GM19452 (cell line): ENCODE measurements around the gene NPBWR2.
"Not testable (repeated sequence)": the region's sequence is repeated elsewhere in the genome, so short reads cannot be mapped to it uniquely, and the experiment has no call there.

Source experiments
- ATAC-seq: cut with Tn5 transposase; IDR thresholded peaks from one replicate; pipeline ENCODE4 v1.9.1; 2021; ENCODE audit not compliant: unreplicated experiment

NPBWR2 gene

GRCh38 chr20:64119681-64120341, 12.4 kb upstream of the NPBWR2 start:
- no peak for ATAC-seq

DNA sequence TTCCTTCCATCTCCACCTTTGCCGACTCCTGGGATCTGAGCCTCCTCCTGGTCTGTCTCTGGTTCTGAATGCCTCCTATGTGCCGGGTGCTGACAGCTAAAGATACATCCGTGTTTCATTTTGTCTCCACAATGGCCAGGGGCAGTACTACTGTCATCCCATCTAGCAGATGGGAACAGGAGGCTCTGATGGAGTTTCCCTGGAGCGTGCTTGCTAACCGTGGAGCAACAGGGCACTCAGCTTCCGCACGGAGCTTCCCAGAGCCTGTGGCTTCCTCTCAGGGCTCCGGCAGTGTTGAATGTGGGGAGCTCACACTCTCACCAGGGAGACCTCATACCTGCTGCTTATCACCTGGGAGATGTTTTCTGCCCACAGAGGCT, 11.9 kb upstream of the NPBWR2 start:
- no peak for ATAC-seq

- ATAC-seq, result not testable (repeated sequence)
These were observed 10.0 kb upstream of the NPBWR2 start for GRCh38 chr20:64117432-64117777.

- ATAC-seq, result no peak
These were observed 9.4 kb upstream of the NPBWR2 start for GRCh38 chr20:64116541-64117431.

GRCh38 chr20:64116016-64116415, 8.7 kb upstream of the NPBWR2 start:
- ATAC-seq, result no peak

DNA sequence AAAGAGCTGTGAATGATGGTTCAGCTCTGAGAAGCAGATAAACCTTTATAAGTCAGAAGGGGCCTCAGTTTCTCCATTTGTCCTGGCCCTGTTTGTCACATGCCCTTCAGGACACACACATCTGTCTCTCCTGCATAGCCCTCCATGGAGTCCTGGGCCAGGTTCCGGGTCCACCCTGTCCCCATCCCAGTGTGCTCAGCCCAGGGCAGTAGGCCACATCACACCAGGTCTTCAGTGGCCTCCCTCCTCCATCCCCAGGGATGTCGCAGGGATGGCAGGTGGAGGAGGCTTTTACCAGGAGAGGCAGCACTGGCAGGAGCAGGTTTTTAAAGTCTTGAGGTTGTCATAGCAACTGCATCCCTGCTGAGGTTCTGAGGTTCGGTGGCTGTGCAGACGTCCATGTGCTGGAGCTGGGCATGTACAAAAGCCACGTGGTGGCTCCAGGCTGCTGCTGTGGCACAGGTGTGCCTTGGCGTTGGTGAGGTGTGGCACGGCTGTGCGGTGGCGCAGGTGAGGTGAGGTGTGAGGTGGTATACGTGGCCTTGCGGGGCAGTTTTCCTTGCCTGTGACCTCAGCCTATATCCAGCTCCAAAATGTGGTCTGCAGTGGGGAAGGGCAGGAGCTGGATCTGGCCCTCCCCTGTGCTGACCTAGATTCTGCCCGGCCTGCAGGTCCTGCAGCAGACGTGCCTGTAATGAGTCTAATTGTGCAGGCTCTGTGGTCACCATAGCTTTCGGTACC, 8.0 kb upstream of the NPBWR2 start:
- ATAC-seq, result no peak

GRCh38 chr20:64114356-64114971, 7.1 kb upstream of the NPBWR2 start:
- no peak for ATAC-seq

DNA sequence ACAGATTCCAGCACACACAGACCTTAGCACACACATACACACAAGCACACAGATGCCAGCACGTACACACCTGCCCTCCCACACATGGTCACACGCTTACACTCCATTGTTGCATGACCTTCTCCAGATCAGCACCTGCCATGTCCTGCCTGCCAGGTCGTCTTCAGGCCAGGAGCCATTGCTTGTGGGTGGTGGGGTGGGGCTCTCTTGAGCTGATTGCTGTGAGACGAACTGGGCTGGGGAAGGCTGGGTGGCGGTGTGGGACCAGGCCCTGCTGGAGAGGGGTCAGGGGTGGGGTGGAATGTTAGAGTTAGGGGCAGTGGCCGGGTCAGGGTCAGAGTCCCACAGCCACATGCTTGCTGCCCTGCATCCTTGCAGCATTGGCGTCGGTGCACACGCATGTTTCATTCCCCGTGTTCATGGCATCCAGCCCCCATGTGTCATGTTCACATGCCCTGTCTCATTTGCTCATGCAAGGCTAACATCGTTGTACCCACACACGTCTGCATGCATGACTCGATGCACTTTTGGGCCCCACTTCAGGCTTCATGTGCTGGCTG, 6.5 kb upstream of the NPBWR2 start:
- no peak for ATAC-seq

DNA sequence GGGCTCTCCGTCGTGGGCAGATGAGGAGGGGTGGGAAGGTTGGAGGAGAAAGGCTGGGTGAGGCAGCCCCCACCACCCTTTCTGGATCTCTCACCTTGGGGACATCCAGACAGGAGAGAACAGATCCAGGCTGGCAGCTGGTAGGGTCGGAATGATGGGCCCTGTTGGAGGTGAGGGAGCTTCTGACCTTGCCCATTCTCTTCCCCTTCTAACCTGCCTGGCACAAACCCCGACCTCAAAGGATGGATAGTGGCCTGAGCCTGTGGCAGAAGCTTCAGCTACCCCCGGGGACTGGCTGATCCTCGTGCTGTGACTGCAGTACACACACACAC, 6.0 kb upstream of the NPBWR2 start:
- ATAC-seq, result no peak

DNA sequence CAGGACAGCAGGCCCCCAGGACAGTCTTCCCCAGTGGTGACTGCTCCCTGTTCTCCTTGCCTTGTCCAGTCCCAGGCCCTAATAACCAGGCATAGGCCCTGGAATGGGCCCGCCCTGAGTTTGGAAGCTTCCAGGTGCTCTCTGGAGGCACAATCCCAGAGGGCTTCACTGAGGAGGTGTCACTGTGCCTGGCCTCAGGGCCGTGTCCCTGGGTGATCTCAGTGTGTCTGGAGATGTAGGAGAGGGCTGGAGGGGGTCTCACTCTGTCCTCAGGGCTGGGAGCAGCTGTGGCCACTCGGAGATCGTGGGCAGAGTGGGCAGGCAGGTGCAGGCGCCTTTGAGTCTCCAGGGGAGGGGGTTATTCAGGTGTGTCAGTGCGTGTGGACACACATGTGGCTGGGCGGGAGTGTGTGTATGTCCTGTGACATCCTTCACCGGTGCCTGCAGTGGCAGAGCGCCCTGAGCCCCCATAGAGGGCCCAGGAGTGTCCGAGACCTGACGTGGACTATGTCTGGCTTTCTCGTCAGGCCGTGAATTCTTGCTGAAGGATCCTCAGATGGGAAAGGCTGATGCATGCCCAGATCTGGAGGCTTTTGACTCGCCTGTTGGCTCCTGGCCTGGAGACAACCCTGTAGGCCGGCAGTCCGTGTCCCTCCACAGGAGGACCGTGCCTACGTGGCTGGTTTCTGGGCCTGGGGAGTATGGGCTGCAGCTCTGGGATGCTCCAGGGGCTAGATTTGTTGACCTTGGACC, 5.5 kb upstream of the NPBWR2 start:
- no peak for ATAC-seq

DNA sequence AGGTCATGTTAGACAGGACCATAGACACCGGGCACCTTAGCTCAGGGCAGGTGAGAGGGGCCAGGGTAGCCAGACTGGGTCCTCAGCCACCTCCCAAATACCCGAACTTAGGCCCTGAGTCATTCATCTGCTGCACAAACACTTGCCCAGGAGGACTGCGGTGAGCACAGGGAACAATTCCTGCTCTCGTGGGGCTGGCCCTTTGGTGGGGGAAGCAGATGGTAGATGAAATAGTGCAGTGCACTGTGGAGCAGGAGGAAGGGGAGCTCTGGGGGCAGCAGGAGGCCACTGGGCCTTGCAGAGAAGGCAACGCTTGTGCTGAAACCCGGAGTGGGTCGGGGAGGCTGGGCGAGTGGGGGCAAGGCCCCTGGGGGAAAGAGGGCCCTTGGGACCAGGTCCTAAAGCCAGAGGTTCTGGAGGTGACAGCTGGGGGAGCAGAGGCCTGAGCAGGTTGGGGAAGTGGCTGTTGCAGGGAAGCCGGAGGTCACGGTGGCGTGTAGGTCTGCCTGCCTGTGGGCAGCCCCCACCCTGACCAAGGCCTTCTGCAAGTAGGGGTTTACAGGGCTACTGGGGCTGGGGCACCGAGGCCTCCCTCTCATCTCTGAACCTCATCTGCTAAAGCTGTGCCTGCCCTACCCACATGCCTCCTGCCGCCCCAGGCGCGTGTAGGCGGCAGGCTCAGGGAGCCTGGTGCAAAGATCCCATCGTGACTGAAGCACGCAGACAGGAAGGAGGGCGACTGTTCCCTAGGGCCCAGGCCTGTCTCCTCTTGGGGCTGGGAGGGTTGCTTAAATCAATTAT, 4.7 kb upstream of the NPBWR2 start:
- ATAC-seq, result no peak

DNA sequence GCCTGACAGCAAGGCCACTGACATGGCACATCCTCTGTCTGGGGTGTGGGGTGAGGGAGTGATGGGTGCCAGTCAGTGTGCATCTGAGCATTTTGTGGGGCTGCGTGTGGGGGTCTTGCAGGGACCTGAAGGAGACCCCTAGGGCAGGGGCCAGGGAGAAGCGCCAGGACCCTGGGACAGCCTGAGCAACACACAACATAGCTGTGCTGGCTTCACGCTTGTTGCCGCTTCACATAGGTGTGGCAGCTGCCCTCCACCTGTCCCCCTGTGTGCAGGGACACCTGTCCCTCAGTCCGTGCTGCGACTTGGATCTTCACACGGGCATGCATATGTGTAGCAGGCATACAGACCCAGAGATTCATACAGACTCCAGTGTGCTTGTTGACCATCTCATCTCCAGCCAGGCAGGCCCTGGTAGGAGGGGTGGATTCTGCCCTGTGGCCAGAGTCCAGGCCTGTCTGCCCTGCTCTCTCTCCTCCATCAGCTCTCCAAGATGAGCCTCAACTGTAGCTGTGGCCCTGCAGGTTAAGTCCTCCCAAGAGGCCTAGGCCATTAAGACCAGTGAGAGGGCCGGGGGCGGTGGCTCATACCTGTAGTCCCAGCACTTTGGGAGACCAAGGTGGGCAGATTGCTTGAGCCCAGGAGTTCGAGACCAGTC, 3.2 kb upstream of the NPBWR2 start:
- no peak for ATAC-seq

DNA sequence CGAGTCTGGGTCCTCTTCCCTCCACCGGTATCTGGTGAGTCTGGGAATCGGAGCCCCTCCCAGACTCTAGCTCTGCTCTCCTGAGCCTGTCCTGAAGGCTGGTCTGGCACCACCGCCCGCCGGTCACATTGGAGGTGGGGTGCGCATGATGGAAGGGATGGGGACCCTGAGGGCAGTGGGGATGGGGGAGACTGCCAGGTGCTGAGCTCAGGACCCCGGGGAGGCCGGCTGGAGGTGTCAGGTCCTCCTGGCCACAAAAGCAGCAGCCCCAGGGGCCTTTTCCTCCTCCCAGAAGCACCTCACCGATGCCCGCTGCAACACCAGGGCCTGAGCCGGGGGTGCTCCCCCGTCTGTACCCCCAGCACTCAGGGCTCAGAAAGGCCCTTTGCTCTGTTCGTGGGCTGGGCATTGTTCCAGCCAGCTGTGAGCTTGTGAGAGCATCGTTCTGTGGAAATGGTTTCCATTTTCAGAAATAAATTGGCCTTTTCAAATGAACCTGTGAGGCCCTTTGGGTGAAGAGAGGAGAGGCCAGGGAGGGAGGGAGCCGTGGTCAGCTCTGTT, 2.5 kb upstream of the NPBWR2 start:
- no peak for ATAC-seq

- ATAC-seq, result no peak
These were observed 1.6 kb upstream of the NPBWR2 start for GRCh38 chr20:64108731-64109681.

DNA sequence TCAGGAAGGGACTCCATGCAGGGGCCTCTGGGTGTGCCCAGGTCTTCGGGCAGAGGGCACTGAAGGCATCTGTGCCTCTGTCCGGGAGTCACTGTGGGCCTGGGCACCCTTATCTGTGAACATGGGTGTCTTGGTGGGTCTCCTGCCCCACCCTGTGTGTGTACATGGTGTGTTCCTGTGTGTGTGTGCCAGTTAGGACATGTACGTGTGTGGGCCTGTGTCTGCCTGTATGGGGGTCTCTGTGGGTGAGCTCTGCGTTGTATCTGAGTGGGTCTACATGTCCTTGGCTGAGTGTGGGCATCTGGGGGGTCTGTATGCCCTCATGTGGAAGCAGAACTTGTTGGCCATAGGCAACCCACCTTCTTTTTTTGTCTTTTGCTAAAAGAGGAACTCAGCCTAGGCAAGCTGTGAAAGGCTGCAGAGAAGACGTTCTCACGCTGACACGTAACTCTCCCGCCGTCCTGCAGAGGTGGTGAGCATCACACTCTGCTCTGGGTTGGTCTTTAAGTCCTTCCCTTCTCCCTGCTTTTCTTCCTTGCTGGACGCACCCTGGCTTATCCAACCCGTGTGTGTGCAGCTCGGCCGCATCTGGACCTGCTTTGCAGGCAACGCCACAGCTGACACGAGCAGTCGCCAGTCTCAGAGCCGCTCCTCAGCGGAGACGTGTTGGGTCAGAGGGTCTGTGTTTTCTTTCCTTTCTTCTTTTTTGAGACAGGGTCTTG, 532 bp upstream of the NPBWR2 start:
- ATAC-seq, result no peak

GRCh38 chr20:64106435-64106961, 867 bp downstream of the NPBWR2 start:
- ATAC-seq, result no peak
